ENCODE results near the gene SENP5. TPM values are rescaled to one million over a fixed set of nuclear protein-coding genes. Genes with fewer than 3 reads are reported as not detected.
"Not testable (repeated sequence)": the region's sequence is repeated elsewhere in the genome, so short reads cannot be mapped to it uniquely, and the experiment has no call there.

SENP5 gene
- total RNA-seq, 1 donor from 2014 or later = 44.8 TPM

DNA sequence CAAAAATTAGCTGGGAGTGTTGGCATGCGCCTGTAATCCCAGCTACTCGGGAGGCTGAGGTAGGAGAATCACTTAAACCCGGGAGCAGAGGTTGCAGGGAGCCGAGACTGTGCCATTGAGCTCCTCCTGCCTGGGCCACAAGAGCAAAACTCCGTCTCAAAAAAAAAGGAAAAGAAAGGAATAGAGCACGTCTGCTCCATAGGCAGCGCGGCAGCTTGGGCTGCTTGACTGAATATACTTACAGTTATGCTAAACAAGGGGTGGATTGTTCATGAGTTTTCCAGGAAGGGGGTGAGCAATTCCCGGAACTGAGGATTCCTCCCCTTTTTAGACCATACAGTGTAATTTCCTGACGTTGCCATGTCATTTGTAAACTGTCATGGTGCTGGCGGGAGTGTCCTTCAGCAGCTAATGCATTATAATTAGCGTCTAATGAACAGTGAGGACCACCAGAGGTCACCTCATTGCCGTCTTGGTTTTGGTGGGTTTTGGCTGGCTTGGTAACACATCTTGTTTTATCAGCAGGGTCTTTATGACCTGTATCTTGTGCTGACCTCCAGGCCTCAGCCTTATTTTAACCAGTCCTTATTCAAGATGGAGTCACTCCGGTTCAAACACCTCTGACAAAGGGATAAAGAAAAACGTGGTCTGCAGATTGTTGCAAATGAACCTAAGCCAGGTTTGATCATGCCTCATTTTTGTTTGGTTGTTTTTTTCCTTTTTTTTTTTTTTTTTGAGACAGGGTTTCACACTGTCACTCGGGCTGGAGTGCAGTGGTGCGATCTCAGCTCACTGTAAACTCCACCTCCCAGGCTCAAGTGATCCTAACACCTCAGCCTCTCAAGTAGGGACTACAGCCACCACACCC lies 24.9 kb upstream of the SENP5 start:
- Histone ChIP-seq H2AFZ (ENCODE audit: low read depth, low read length) (no peak overlapping the region), H3K27me3 (ENCODE audit: insufficient read depth, low read length) (no peaks in the 10 kb centered on the region), H3K9me3 (ENCODE audit: insufficient read depth, low read depth, low read length) (no peaks in the 10 kb centered on the region), H3K4me1 (ENCODE audit: insufficient read depth, low read length) (no peaks in the 10 kb centered on the region), H4K20me1 (ENCODE audit: insufficient read depth, low read length) (no peaks in the 10 kb centered on the region), H3K36me3 (ENCODE audit: insufficient read depth, low read length) (no peaks in the 10 kb centered on the region), H3K27ac (ENCODE audit: low read depth, low read length) (no peak overlapping the region), H3K79me2 (ENCODE audit: insufficient read depth, low read length) (no peaks in the 10 kb centered on the region), H3K4me3 (ENCODE audit: insufficient read depth, low read depth, low read length) (no peak overlapping the region), H3K9ac (ENCODE audit: low read length) (no peak overlapping the region), H3K4me2 (ENCODE audit: low read length) (no peak overlapping the region)
- no peak overlapping the region for H3K4me3 Mint-ChIP-seq (ENCODE audit: unreplicated experiment)
- no peak for DNase-seq (ENCODE audit: low read depth)
- no peaks in the 10 kb centered on the region for H3K4me1 Mint-ChIP-seq (ENCODE audit: low read depth, unreplicated experiment)
- TF ChIP-seq, protein P1, sequence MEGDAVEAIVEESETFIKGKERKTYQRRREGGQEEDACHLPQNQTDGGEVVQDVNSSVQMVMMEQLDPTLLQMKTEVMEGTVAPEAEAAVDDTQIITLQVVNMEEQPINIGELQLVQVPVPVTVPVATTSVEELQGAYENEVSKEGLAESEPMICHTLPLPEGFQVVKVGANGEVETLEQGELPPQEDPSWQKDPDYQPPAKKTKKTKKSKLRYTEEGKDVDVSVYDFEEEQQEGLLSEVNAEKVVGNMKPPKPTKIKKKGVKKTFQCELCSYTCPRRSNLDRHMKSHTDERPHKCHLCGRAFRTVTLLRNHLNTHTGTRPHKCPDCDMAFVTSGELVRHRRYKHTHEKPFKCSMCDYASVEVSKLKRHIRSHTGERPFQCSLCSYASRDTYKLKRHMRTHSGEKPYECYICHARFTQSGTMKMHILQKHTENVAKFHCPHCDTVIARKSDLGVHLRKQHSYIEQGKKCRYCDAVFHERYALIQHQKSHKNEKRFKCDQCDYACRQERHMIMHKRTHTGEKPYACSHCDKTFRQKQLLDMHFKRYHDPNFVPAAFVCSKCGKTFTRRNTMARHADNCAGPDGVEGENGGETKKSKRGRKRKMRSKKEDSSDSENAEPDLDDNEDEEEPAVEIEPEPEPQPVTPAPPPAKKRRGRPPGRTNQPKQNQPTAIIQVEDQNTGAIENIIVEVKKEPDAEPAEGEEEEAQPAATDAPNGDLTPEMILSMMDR (IDR thresholded peaks at IDR 0.05; ENCODE audit: insufficient read depth, low read depth, low read length) = no peak
- no peak for TF ChIP-seq EZH2 (IDR thresholded peaks at IDR 0.05; ENCODE audit: insufficient read depth, low read length)
- FAIRE-seq = no peak
- no peak overlapping the region for H3K27ac Mint-ChIP-seq (ENCODE audit: unreplicated experiment)
- no peaks in the 10 kb centered on the region for H3K36me3 Mint-ChIP-seq (ENCODE audit: low read depth, unreplicated experiment)
- no peaks in the 10 kb centered on the region for H3K27me3 Mint-ChIP-seq (ENCODE audit: low read depth, unreplicated experiment)
- H3K9me3 Mint-ChIP-seq (ENCODE audit: unreplicated experiment) = peaks cover 2% of the 10 kb centered on the region

DNA sequence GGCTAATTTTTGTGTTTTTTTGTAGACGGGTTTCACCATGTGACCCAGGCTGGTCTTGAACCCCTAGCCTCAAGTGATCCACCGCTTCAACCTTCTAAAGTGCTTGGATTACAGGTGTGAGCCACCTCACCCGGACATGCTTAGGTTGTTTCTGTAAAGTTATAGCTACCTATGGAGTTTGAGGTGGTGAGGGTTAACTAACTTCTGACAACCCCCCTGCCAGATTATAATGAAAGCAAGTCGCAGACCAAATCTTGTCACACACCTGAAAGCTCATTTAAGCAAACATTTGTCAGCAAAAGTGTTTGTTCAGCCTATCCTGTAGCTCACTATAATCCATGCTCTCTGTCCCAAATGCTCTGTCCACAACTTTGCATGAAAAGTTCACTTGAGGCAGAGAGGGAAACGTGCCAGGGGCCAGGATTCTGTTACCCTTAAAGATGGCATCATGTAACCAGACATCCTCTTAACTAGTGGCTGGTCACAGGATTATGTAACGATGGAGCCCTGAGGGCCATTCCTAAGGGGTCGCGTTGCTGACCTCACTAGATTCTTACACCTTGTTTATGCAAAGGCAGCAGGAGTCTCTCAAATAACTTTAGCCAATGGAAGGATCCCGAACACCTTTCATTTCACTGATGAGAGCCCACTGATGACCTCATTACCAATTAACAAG lies 24.1 kb upstream of the SENP5 start:
- Mint-ChIP-seq H3K27me3 (ENCODE audit: low read depth, unreplicated experiment) (no peaks in the 10 kb centered on the region), H3K27ac (ENCODE audit: unreplicated experiment) (no peak overlapping the region)
- FAIRE-seq = no peak

DNA sequence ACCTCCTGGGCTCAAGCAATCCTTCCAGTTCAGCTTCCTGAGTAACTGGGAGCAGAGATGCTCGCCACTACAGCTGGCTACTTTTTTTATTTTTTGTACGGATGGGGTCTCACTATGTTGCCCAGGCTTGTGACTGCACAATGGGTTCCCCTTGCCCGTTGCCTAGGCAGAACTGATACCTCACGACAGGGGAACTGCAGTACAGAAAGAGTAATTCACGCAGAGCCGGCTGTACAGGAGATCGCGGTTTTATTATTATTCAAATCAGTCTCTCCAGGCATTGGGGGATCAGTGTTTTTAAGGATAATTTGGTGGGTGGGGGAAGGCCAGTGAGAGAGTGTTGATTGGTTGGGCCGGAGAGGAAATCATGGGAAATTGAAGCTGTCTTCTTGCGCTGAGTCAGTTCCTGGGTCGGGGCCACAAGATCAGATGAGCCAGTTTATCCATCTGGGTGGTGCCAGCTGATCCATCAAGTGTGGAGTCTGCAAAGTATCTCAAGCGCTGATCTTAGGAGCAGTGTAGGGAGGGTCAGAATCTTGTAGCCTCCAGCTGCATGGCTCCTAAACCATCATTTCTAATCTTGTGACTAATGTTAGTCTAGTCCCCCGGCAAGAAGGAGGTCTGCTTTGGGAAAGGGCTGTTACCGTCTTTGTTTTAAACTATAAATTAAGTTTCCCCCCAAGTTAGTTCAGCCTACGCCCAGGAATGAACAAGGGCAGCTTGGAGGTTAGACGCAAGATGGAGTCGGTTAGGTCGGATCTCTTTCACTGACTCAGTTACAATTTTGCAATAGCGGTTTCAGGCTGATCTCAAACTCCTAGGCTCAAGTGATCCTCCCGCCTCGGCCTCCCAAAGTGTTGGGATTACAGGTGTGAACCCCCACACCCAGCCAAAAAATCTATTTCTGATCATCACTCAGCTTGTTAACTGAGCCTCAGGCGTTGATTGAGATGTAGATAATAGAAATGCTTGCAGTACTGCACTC lies 23.2 kb upstream of the SENP5 start:
- H3K27me3 Mint-ChIP-seq (ENCODE audit: low read depth, unreplicated experiment); H3K4me3 Mint-ChIP-seq (ENCODE audit: unreplicated experiment); H3K4me1 Mint-ChIP-seq (ENCODE audit: low read depth, unreplicated experiment); H3K36me3 ChIP-seq (ENCODE audit: insufficient read depth, low read length); H3K4me1 ChIP-seq (ENCODE audit: insufficient read depth, low read length); H3K27ac ChIP-seq (ENCODE audit: low read depth, low read length); DNase-seq (ENCODE audit: low read depth); H3K4me3 ChIP-seq (ENCODE audit: insufficient read depth, low read depth, low read length); FAIRE-seq; H3K36me3 Mint-ChIP-seq (ENCODE audit: low read depth, unreplicated experiment); H3K27me3 ChIP-seq (ENCODE audit: insufficient read depth, low read length); H3K79me2 ChIP-seq (ENCODE audit: insufficient read depth, low read length); H4K20me1 ChIP-seq (ENCODE audit: insufficient read depth, low read length); H3K9me3 ChIP-seq (ENCODE audit: insufficient read depth, low read depth, low read length); H2AFZ ChIP-seq (ENCODE audit: low read depth, low read length); H3K9me3 Mint-ChIP-seq (ENCODE audit: unreplicated experiment); H3K9ac ChIP-seq (ENCODE audit: low read length): not testable (repeated sequence)
- H3K4me2 ChIP-seq (ENCODE audit: low read length) = peak overlapping the region; percentile 5
- H3K27ac Mint-ChIP-seq (ENCODE audit: unreplicated experiment) = peak overlapping the region; percentile 26

More for the DNA sequence above, 24.1 kb upstream of the SENP5 start:
- Histone ChIP-seq H3K27me3 (ENCODE audit: insufficient read depth, low read length) (no peaks in the 10 kb centered on the region), H3K9ac (ENCODE audit: low read length) (no peak overlapping the region), H3K9me3 (ENCODE audit: insufficient read depth, low read depth, low read length) (no peaks in the 10 kb centered on the region), H3K4me1 (ENCODE audit: insufficient read depth, low read length) (no peaks in the 10 kb centered on the region), H3K4me2 (ENCODE audit: low read length) (no peak overlapping the region), H3K36me3 (ENCODE audit: insufficient read depth, low read length) (no peaks in the 10 kb centered on the region), H3K79me2 (ENCODE audit: insufficient read depth, low read length) (no peaks in the 10 kb centered on the region), H4K20me1 (ENCODE audit: insufficient read depth, low read length) (no peaks in the 10 kb centered on the region), H2AFZ (ENCODE audit: low read depth, low read length) (no peak overlapping the region), H3K27ac (ENCODE audit: low read depth, low read length) (no peak overlapping the region), H3K4me3 (ENCODE audit: insufficient read depth, low read depth, low read length) (no peak overlapping the region)
- Mint-ChIP-seq H3K4me3 (ENCODE audit: unreplicated experiment) (no peak overlapping the region), H3K36me3 (ENCODE audit: low read depth, unreplicated experiment) (no peaks in the 10 kb centered on the region), H3K9me3 (ENCODE audit: unreplicated experiment) (peaks cover 2% of the 10 kb centered on the region), H3K4me1 (ENCODE audit: low read depth, unreplicated experiment) (no peaks in the 10 kb centered on the region)
- DNase-seq (ENCODE audit: low read depth) = no peak
- TF ChIP-seq, protein P1 (IDR thresholded peaks at IDR 0.05; ENCODE audit: insufficient read depth, low read depth, low read length) = no peak
- no peak for TF ChIP-seq EZH2 (IDR thresholded peaks at IDR 0.05; ENCODE audit: insufficient read depth, low read length)

DNA sequence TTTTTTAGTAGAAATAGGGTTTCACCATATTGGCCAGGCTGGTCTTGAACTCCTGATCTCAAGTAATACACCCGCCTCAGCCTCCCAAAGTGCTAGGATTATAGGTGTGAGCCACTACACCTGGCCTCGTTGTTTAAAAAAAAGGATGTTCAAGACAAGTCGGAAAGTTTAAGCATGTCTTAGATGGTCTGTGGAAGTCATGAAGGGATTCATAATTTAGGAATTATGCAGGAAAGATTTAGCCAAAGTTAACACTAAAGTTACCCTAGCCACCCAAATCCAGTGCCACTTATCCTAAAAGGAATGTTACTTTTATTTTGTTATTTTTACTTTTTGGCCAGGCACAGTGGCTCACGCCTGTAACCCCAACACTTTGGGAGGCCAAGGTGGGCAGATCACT lies 19.3 kb upstream of the SENP5 start:
- not testable (repeated sequence) for H3K9me3 ChIP-seq (ENCODE audit: insufficient read depth, low read depth, low read length); H3K4me1 Mint-ChIP-seq (ENCODE audit: low read depth, unreplicated experiment); H3K79me2 ChIP-seq (ENCODE audit: insufficient read depth, low read length); H2AFZ ChIP-seq (ENCODE audit: low read depth, low read length); H3K36me3 Mint-ChIP-seq (ENCODE audit: low read depth, unreplicated experiment); H3K4me2 ChIP-seq (ENCODE audit: low read length); H3K9ac ChIP-seq (ENCODE audit: low read length); H3K36me3 ChIP-seq (ENCODE audit: insufficient read depth, low read length); H4K20me1 ChIP-seq (ENCODE audit: insufficient read depth, low read length); H3K9me3 Mint-ChIP-seq (ENCODE audit: unreplicated experiment); H3K27ac Mint-ChIP-seq (ENCODE audit: unreplicated experiment); H3K27me3 Mint-ChIP-seq (ENCODE audit: low read depth, unreplicated experiment); H3K4me3 ChIP-seq (ENCODE audit: insufficient read depth, low read depth, low read length); H3K4me1 ChIP-seq (ENCODE audit: insufficient read depth, low read length); H3K27ac ChIP-seq (ENCODE audit: low read depth, low read length); H3K4me3 Mint-ChIP-seq (ENCODE audit: unreplicated experiment); FAIRE-seq; H3K27me3 ChIP-seq (ENCODE audit: insufficient read depth, low read length); DNase-seq (ENCODE audit: low read depth)

Data from astrocyte (in vitro differentiated cells and primary cell).